Ovary (tissue), 1 donor: ENCODE data around the gene IL1RAP.

Experiments used
- EP300 ChIP-seq: sonication (generic); formaldehyde crosslinking; IDR thresholded peaks from one replicate; pipeline ENCODE4 v1.6.1; 2017; ENCODE audit warnings: antibody characterized with exemption
- POLR2A ChIP-seq: fragments of 450-650 bp; IDR thresholded peaks from one replicate; pipeline ENCODE4 v1.6.1; 2017; ENCODE audit warnings: antibody characterized with exemption, mild to moderate bottlenecking, moderate library complexity

DNA sequence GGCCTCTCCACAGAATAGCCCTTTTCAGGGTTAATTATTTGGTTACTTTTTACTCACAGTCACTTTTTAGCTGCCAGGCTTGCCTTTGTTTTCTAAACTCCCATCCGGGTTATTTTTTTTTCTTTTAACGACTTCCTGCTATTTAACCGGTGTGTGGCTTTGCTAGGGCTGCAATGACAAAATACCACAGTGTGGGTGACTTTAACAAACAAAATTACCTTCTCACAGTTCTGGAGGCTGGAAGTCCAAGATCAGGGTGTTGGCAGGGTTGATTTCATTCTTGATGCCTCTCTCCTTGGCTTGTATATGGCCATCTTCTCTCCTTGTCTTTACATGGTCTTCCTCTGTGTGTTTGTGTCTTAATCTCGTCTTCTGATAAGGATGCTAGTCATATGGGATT lies 91.5 kb downstream of the IL1RAP start:
- TF ChIP-seq EP300: no peak
- no peak for TF ChIP-seq POLR2A
